Smooth muscle cell (in vitro differentiated cells): ENCODE data around the gene MAP2K7. TPM values are rescaled to one million over a fixed set of nuclear protein-coding genes. Genes with fewer than 3 reads are reported as not detected.

Source experiments
- DNase-seq: peaks from one replicate; lab custom pipeline; 2025; ENCODE audit not compliant: unreplicated experiment; lab: John Stamatoyannopoulos, UW
- H2AFZ ChIP-seq: fragments of 200-600 bp; sonication (generic); 2 replicates; pipeline ENCODE4 v1.6.0; 2016; ENCODE audit warnings: antibody characterized with exemption, low read depth, mild to moderate bottlenecking
- H3F3A ChIP-seq: fragments of 200-600 bp; sonication (generic); 2 replicates; pipeline ENCODE4 v1.6.0; 2017; ENCODE audit warnings: antibody characterized with exemption, low read depth
- H3K27ac ChIP-seq: fragments of 200-600 bp; sonication (generic); 2 replicates; pipeline ENCODE4 v1.5.1; 2016; ENCODE audit warnings: low read depth, mild to moderate bottlenecking
- H3K27me3 ChIP-seq: fragments of 200-600 bp; sonication (generic); 2 replicates; pipeline ENCODE4 v1.6.1; 2016; ENCODE audit warnings: low read depth, mild to moderate bottlenecking
- H3K36me3 ChIP-seq: fragments of 200-600 bp; sonication (generic); 2 replicates; pipeline ENCODE4 v1.5.1; 2016; ENCODE audit warnings: low read depth
- H3K4me1 ChIP-seq: fragments of 200-600 bp; sonication (generic); 2 replicates; pipeline ENCODE4 v1.5.1; 2016; ENCODE audit warnings: low read depth
- H3K4me2 ChIP-seq: fragments of 200-600 bp; sonication (generic); 2 replicates; pipeline ENCODE4 v1.6.0; 2016; ENCODE audit warnings: mild to moderate bottlenecking
- H3K4me3 ChIP-seq: fragments of 200-600 bp; sonication (generic); 2 replicates; pipeline ENCODE4 v1.5.1; 2016; ENCODE audit warnings: mild to moderate bottlenecking
- H3K79me2 ChIP-seq: fragments of 200-600 bp; sonication (generic); 2 replicates; pipeline ENCODE4 v1.6.0; 2016; ENCODE audit warnings: low read depth, mild to moderate bottlenecking
- H3K9ac ChIP-seq: fragments of 200-600 bp; sonication (generic); 2 replicates; pipeline ENCODE4 v1.6.0; 2016; ENCODE audit warnings: low read depth
- H3K9me3 ChIP-seq: fragments of 200-600 bp; sonication (generic); replicated peaks from 2 replicates; pipeline ENCODE4 v1.5.1; 2016; ENCODE audit warnings: low read depth
- H4K20me1 ChIP-seq: fragments of 200-600 bp; sonication (generic); 2 replicates; pipeline ENCODE4 v1.6.0; 2016; ENCODE audit warnings: low read depth
- WGBS: methylation state at CpG from one replicate; pipeline ENCODE4 v1.1.7; 2016; ENCODE audit warnings: low lambda C conversion rate; 5-methylcytosine and 5-hydroxymethylcytosine counted together
- polyA plus RNA-seq: library from polyadenylated mRNA; unstranded; fragments of >200 nt; fragmentation: Nextera tagmentation; extraction: Ambion mirVana; gene quantifications from 2 replicates; pipeline ENCODE4 v1.2.1, GENCODE V29; 2016
- total RNA-seq: library from RNA; depleted of rRNA; stranded (reverse); fragments of >200 nt; gene quantifications from 2 replicates; pipeline ENCODE4 v1.2.3, GENCODE V29; 2014
- TF ChIP-seq, protein P1 (sequence below): fragments of 200-600 bp; sonication (generic); IDR thresholded peaks from 2 replicates; pipeline ENCODE4 v1.5.1; 2017; ENCODE audit warnings: borderline replicate concordance, mild to moderate bottlenecking, antibody characterized with exemption; ENCODE audit not compliant: insufficient read depth, poor library complexity, severe bottlenecking

Gene MAP2K7
- total and polyA plus RNA-seq, 2 experiments from 2014 or later: 6.7 to 9.2 TPM

DNA sequence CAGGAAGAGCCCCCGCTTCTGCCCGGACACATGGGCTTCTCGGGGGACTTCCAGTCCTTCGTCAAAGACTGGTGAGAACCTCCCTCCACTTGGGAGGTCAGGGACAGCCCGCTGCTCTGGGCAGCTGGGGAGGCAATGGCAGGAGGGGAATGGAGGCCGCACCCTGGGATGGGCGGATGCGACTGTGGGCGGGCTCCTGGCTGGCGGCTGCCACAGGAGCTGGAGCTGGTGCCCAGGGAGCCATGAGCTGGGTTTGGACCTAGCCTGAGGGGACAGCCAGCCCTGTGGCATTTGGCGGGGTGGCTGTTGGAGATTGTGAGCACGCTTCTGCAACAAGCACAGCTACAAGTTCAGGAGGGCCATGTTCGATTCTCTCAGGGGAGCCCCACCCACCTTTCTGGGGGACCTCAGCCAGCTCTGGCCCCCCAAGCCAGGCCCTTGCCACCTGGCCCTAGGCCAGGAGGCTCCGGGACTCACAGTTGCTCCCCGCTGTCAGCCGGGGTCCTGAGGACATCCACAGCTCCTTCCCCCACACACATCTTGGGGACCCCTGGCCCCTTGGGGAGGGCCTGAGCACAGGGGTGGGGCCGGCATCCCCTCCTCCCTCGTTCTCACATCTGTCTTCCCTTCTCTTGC is 7.9 kb downstream of the MAP2K7 start:
- H3K27ac ChIP-seq: no peak overlapping the region
- peaks cover 39% of the 10 kb centered on the region for H4K20me1 ChIP-seq
- no peak overlapping the region for H2AFZ ChIP-seq
- no peak overlapping the region for H3K9ac ChIP-seq
- 96% methylated on average over 17 of the region's 18 CpGs for WGBS
- peaks cover 9% of the 10 kb centered on the region for H3K4me1 ChIP-seq
- no peaks in the 10 kb centered on the region for H3K27me3 ChIP-seq
- H3F3A ChIP-seq: no peaks in the 10 kb centered on the region
- H3K9me3 ChIP-seq: no peaks in the 10 kb centered on the region
- TF ChIP-seq, protein P1, sequence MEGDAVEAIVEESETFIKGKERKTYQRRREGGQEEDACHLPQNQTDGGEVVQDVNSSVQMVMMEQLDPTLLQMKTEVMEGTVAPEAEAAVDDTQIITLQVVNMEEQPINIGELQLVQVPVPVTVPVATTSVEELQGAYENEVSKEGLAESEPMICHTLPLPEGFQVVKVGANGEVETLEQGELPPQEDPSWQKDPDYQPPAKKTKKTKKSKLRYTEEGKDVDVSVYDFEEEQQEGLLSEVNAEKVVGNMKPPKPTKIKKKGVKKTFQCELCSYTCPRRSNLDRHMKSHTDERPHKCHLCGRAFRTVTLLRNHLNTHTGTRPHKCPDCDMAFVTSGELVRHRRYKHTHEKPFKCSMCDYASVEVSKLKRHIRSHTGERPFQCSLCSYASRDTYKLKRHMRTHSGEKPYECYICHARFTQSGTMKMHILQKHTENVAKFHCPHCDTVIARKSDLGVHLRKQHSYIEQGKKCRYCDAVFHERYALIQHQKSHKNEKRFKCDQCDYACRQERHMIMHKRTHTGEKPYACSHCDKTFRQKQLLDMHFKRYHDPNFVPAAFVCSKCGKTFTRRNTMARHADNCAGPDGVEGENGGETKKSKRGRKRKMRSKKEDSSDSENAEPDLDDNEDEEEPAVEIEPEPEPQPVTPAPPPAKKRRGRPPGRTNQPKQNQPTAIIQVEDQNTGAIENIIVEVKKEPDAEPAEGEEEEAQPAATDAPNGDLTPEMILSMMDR: no peak
- no peaks in the 10 kb centered on the region for H3K36me3 ChIP-seq
- H3K4me3 ChIP-seq: no peak overlapping the region
- DNase-seq: no peak
- H3K4me2 ChIP-seq: no peak overlapping the region
- H3K79me2 ChIP-seq: peaks cover 10% of the 10 kb centered on the region

DNA sequence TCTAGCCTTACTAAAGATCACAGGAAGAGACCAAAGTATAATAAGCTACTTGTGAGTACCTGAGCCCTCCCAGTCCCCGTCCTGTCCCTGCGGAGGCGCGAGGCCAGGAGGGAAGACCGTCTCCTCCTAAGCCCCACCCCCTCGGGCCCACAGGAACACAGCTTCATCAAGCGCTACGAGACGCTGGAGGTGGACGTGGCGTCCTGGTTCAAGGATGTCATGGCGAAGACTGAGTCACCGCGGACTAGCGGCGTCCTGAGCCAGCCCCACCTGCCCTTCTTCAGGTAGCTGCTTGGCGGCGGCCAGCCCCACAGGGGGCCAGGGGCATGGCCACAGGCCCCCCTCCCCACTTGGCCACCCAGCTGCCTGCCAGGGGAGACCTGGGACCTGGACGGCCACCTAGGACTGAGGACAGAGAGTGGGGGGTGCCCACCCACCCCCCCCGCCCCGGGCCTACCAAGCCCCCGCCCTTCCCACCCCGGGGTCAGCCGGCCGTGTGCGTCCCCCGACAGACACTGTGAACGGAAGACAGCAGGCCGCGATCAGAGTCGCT is 8.5 kb downstream of the MAP2K7 start:
- Histone ChIP-seq H3K4me3 (no peak overlapping the region), H3K9me3 (no peaks in the 10 kb centered on the region), H3K27me3 (no peaks in the 10 kb centered on the region), H2AFZ (no peak overlapping the region), H3K9ac (no peak overlapping the region), H3F3A (no peaks in the 10 kb centered on the region), H3K27ac (no peak overlapping the region), H3K4me2 (no peak overlapping the region), H3K4me1 (peaks cover 10% of the 10 kb centered on the region), H3K79me2 (peaks cover 4% of the 10 kb centered on the region), H4K20me1 (peaks cover 33% of the 10 kb centered on the region), H3K36me3 (no peaks in the 10 kb centered on the region)
- TF ChIP-seq, protein P1: no peak
- no peak for DNase-seq
- WGBS: 95% methylated on average over 18 of the region's 31 CpGs

DNA sequence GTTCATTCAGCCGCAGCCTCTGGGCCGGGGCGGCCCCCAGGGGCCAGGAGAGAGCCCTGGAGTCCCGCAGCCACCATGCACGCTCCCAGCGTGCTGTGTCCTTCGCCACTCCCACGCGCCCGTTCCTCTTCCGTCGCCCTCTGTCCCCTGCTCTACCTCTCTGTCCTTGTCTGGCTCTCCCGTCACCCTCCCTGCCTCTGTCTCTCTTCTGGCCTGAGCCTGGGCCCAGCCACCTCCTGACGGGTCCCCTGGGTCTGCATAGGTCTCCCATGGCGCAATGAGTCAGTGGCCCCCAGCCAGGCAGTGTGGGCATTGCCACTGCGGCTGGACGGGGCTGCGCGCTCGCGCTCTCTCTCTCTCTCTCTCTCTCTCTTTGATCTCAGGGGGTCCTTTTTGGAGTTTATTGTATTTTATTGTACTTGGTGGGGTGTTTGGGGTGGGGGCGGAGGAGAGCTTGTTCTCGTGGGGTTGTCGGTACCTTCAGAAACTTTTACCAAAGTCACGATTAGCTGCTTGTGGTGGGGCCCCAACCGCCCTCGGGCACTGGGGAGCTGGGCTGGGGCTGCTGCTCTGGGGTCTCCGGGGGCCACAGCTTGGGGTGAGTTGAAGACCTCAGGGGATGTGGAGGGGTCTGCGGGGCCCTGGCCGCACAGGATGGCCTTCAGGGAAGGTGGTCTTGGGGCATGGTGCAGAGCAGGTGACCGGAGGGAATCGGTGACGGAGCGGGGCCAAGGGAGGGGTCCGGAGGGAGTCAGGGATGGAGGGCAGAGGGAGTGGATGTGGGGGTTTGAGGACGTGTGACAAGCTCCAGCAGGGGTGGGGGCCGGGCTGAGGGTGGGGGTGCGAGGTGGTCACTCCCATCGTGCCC is 9.3 kb downstream of the MAP2K7 start:
- DNase-seq: no peak
- Histone ChIP-seq H4K20me1 (peaks cover 26% of the 10 kb centered on the region), H3K79me2 (no peaks in the 10 kb centered on the region), H3K27me3 (no peaks in the 10 kb centered on the region), H3K9me3 (no peaks in the 10 kb centered on the region), H3K9ac (no peak overlapping the region), H3K4me1 (peaks cover 15% of the 10 kb centered on the region), H3K4me2 (no peak overlapping the region), H2AFZ (no peak overlapping the region), H3K36me3 (no peaks in the 10 kb centered on the region), H3K27ac (no peak overlapping the region), H3F3A (no peaks in the 10 kb centered on the region), H3K4me3 (no peak overlapping the region)
- 97% methylated on average over 32 of the region's 39 CpGs for WGBS
- TF ChIP-seq, protein P1: no peak
